Measurements from ENCODE around the gene PROSER2. TPM values are rescaled to one million over a fixed set of nuclear protein-coding genes. Genes with fewer than 3 reads are reported as not detected.

PROSER2 gene
- total RNA-seq, 1 experiment from 2014 or later: 4.1 TPM

GRCh38 chr10:11796474-11796873 is 26.7 kb upstream of the PROSER2 start:
- POLR2A ChIA-PET: interaction anchor here (0.7 kb wide), 1 partner anchor 740 kb away, joined by 4 read pairs; no protein-coding TSS in a partner anchor
- H3K27ac ChIP-seq (ENCODE audit: low read length): no peak overlapping the region
- DNase-seq (ENCODE audit: low read depth, low spot score): no peak
- H3K9me3 ChIP-seq (ENCODE audit: control insufficient read depth, insufficient read depth, low read depth, low read length): no peaks in the 10 kb centered on the region
- no peaks in the 10 kb centered on the region for H3K4me1 ChIP-seq (ENCODE audit: control insufficient read depth, insufficient read depth, low read length)
- CTCF ChIA-PET: interaction anchor here (0.6 to 1.8 kb wide), 2 partner anchors 13 to 44 kb away, joined by 4 to 5 read pairs; no protein-coding TSS in a partner anchor
- intact Hi-C loops (cut with micrococcal nuclease; ENCODE audit: unreplicated experiment): no loop called here
- H3K36me3 ChIP-seq (ENCODE audit: control insufficient read depth, insufficient read depth, low read length): no peaks in the 10 kb centered on the region
- H3K27me3 ChIP-seq (ENCODE audit: control insufficient read depth, insufficient read depth, low read length): no peaks in the 10 kb centered on the region
- BruUV-seq (replicated peaks): no TSS peak
- in situ Hi-C loops (cut with HindIII; ENCODE audit: low pct_unique_long_range_greater_than_20kb, low sequenced_read_pairs): no loop called here
- no peak for ATAC-seq
- H3K4me3 ChIP-seq (ENCODE audit: low read depth in 2 of 2, low read length in 2 of 2): no peak overlapping the region
- TF ChIP-seq REST (IDR thresholded peaks at IDR 0.05; ENCODE audit: insufficient read depth in 1 of 2, low read depth in 2 of 2, low read length in 1 of 2): no peak
- TF ChIP-seq SIN3A (IDR thresholded peaks at IDR 0.05; ENCODE audit: borderline replicate concordance, insufficient read depth, low read depth, low read length): no peak
- TF ChIP-seq CTCF (IDR thresholded peaks at IDR 0.05): no peak
- TF ChIP-seq POLR2AphosphoS5 (IDR thresholded peaks at IDR 0.05; ENCODE audit: low read depth, low read length): no peak
- TF ChIP-seq TCF7L2 (IDR thresholded peaks at IDR 0.05; ENCODE audit: low read depth, low read length): no peak

GRCh38 chr10:11797281-11797680 is 25.9 kb upstream of the PROSER2 start:
- ChIA-PET POLR2A (no interaction called here), CTCF (interaction anchor here (0.6 to 1.8 kb wide), 2 partner anchors 14 to 44 kb away, joined by 4 to 5 read pairs; no protein-coding TSS in a partner anchor)
- no peaks in the 10 kb centered on the region for H3K4me1 ChIP-seq (ENCODE audit: control insufficient read depth, insufficient read depth, low read length)
- no peak overlapping the region for H3K4me3 ChIP-seq (ENCODE audit: low read depth in 2 of 2, low read length in 2 of 2)
- ATAC-seq (no peak), DNase-seq (ENCODE audit: low read depth, low spot score) (no peak)
- BruUV-seq (replicated peaks): no TSS peak
- H3K27me3 ChIP-seq (ENCODE audit: control insufficient read depth, insufficient read depth, low read length): no peaks in the 10 kb centered on the region
- in situ Hi-C loops (cut with HindIII; ENCODE audit: low pct_unique_long_range_greater_than_20kb, low sequenced_read_pairs) (no loop called here), intact Hi-C loops (cut with micrococcal nuclease; ENCODE audit: unreplicated experiment) (no loop called here)
- no peaks in the 10 kb centered on the region for H3K9me3 ChIP-seq (ENCODE audit: control insufficient read depth, insufficient read depth, low read depth, low read length)
- no peak for TF ChIP-seq TCF7L2 (IDR thresholded peaks at IDR 0.05; ENCODE audit: low read depth, low read length)
- TF ChIP-seq CTCF (IDR thresholded peaks at IDR 0.05): no peak
- H3K27ac ChIP-seq (ENCODE audit: low read length): no peak overlapping the region
- H3K36me3 ChIP-seq (ENCODE audit: control insufficient read depth, insufficient read depth, low read length): no peaks in the 10 kb centered on the region

All from Panc1 (cell line).